Measurements from ENCODE around the gene L2HGDH.

GRCh38 chr14:50198499-50198898 lies 113.5 kb downstream of the L2HGDH start:
- TF ChIP-seq POLR2AphosphoS5 (IDR thresholded peaks at IDR 0.05; ENCODE audit: low read depth, low read length) (no peak), TAF1 (IDR thresholded peaks at IDR 0.05; ENCODE audit: borderline replicate concordance, insufficient read depth, low read length) (no peak), SIN3A (IDR thresholded peaks at IDR 0.05; ENCODE audit: borderline replicate concordance, insufficient read depth, low read length) (no peak), FOXP2 (optimal IDR thresholded peaks at IDR 0.05; ENCODE audit: borderline replicate concordance, extremely low read depth, extremely low read length, insufficient read depth) (no peak), REST (IDR thresholded peaks at IDR 0.05; ENCODE audit: insufficient read depth in 1 of 2, low read depth in 2 of 2, low read length in 2 of 2) (no peak)
